Measurements from ENCODE around the gene DNAJB2. TPM values are rescaled to one million over a fixed set of nuclear protein-coding genes. Genes with fewer than 3 reads are reported as not detected.
"Not testable (repeated sequence)": the region's sequence is repeated elsewhere in the genome, so short reads cannot be mapped to it uniquely, and the experiment has no call there.

DNAJB2 gene
- total RNA-seq, 3 donors from 2014 or later (not counting 1 experiment from before 2014, with no cell fraction given), result 70.3 to 108 (median 98.3) TPM

GRCh38 chr2:219286436-219287115 lies 7.4 kb downstream of the DNAJB2 start:
- H3K4me1 ChIP-seq (ENCODE audit: control insufficient read depth, insufficient read depth, low read length), result no peaks in the 10 kb centered on the region
- H3K4me3 ChIP-seq (ENCODE audit: low read length), result no peak overlapping the region
- no peak for TF ChIP-seq CTCF (IDR thresholded peaks at IDR 0.05)
- no peak for ATAC-seq
- Mint-ChIP-seq H3K4me1 (peaks cover 5 to 6% of the 10 kb centered on the region in 2 donors), H3K36me3 (no peaks in the 10 kb centered on the region), H3K9me3 (no peaks in the 10 kb centered on the region), H3K27me3 (ENCODE audit: low read depth in 2 of 2) (no peaks in the 10 kb centered on the region), H3K4me3 (no peak overlapping the region), H3K27ac (peak overlapping the region; percentile 68 to 72)
- H3K9me3 ChIP-seq (ENCODE audit: control insufficient read depth, insufficient read depth, low read length), result no peaks in the 10 kb centered on the region
- intact Hi-C loops (cut with micrococcal nuclease), result no loop called here
- H3K27ac ChIP-seq (ENCODE audit: low read length), result no peak overlapping the region
- peaks cover 38% of the 10 kb centered on the region for H3K36me3 ChIP-seq (ENCODE audit: control insufficient read depth, insufficient read depth, low read length)
- no peak for DNase-seq
- H3K27me3 ChIP-seq (ENCODE audit: control insufficient read depth, insufficient read depth, low read length), result no peaks in the 10 kb centered on the region
- WGBS (ENCODE audit: insufficient coverage), result 95% methylated on average over 12 of the region's 12 CpGs

GRCh38 chr2:219287116-219287440 lies 7.9 kb downstream of the DNAJB2 start:
- H3K9me3 ChIP-seq (ENCODE audit: control insufficient read depth, insufficient read depth, low read length); H3K4me3 Mint-ChIP-seq; H3K27me3 Mint-ChIP-seq (ENCODE audit: low read depth in 2 of 2); H3K27me3 ChIP-seq (ENCODE audit: control insufficient read depth, insufficient read depth, low read length); intact Hi-C loops (cut with micrococcal nuclease); H3K27ac ChIP-seq (ENCODE audit: low read length); H3K4me1 ChIP-seq (ENCODE audit: control insufficient read depth, insufficient read depth, low read length); ATAC-seq; H3K4me3 ChIP-seq (ENCODE audit: low read length); H3K4me1 Mint-ChIP-seq; H3K9me3 Mint-ChIP-seq; DNase-seq; H3K36me3 Mint-ChIP-seq: not testable (repeated sequence)
- WGBS (ENCODE audit: insufficient coverage), result 81% methylated on average over 6 of the region's 6 CpGs
- peak overlapping the region in 1 of 2 donors; percentile 72 for H3K27ac Mint-ChIP-seq
- H3K36me3 ChIP-seq (ENCODE audit: control insufficient read depth, insufficient read depth, low read length), result peaks cover 33% of the 10 kb centered on the region

GRCh38 chr2:219287580-219288265 lies 8.6 kb downstream of the DNAJB2 start:
- TF ChIP-seq CTCF (IDR thresholded peaks at IDR 0.05), result no peak
- peak in 1 of 3 donors; percentile 34 for ATAC-seq
- 59% methylated on average over 10 of the region's 10 CpGs for WGBS (ENCODE audit: insufficient coverage)
- H3K4me1 ChIP-seq (ENCODE audit: control insufficient read depth, insufficient read depth, low read length), result no peaks in the 10 kb centered on the region
- DNase-seq, result no peak
- Mint-ChIP-seq H3K36me3 (no peaks in the 10 kb centered on the region), H3K9me3 (no peaks in the 10 kb centered on the region), H3K27me3 (ENCODE audit: low read depth in 2 of 2) (no peaks in the 10 kb centered on the region), H3K4me1 (peaks cover 5 to 6% of the 10 kb centered on the region in 2 donors), H3K27ac (peak overlapping the region; percentile 67 to 72), H3K4me3 (no peak overlapping the region)
- intact Hi-C loops (cut with micrococcal nuclease), result no loop called here
- no peaks in the 10 kb centered on the region for H3K9me3 ChIP-seq (ENCODE audit: control insufficient read depth, insufficient read depth, low read length)
- no peak overlapping the region for H3K4me3 ChIP-seq (ENCODE audit: low read length)
- H3K27ac ChIP-seq (ENCODE audit: low read length), result no peak overlapping the region
- peaks cover 28% of the 10 kb centered on the region for H3K36me3 ChIP-seq (ENCODE audit: control insufficient read depth, insufficient read depth, low read length)
- H3K27me3 ChIP-seq (ENCODE audit: control insufficient read depth, insufficient read depth, low read length), result no peaks in the 10 kb centered on the region

GRCh38 chr2:219289195-219289536 lies 10.0 kb downstream of the DNAJB2 start:
- H3K27me3 ChIP-seq (ENCODE audit: control insufficient read depth, insufficient read depth, low read length), result no peaks in the 10 kb centered on the region
- Mint-ChIP-seq H3K9me3 (no peaks in the 10 kb centered on the region), H3K27ac (no peak overlapping the region), H3K4me3 (no peak overlapping the region), H3K36me3 (no peaks in the 10 kb centered on the region), H3K27me3 (ENCODE audit: low read depth in 2 of 2) (no peaks in the 10 kb centered on the region), H3K4me1 (peaks cover 3 to 8% of the 10 kb centered on the region in 2 donors)
- intact Hi-C loops (cut with micrococcal nuclease), result no loop called here
- ATAC-seq (no peak), DNase-seq (no peak)
- TF ChIP-seq CTCF (IDR thresholded peaks at IDR 0.05), result no peak
- H3K27ac ChIP-seq (ENCODE audit: low read length), result no peak overlapping the region
- 88% methylated on average over 6 of the region's 6 CpGs for WGBS (ENCODE audit: insufficient coverage)
- no peak overlapping the region for H3K4me3 ChIP-seq (ENCODE audit: low read length)
- no peaks in the 10 kb centered on the region for H3K4me1 ChIP-seq (ENCODE audit: control insufficient read depth, insufficient read depth, low read length)
- H3K9me3 ChIP-seq (ENCODE audit: control insufficient read depth, insufficient read depth, low read length), result no peaks in the 10 kb centered on the region
- peaks cover 20% of the 10 kb centered on the region for H3K36me3 ChIP-seq (ENCODE audit: control insufficient read depth, insufficient read depth, low read length)
